Neural cell (in vitro differentiated cells): ENCODE data around the gene BCL2. TPM values are rescaled to one million over a fixed set of nuclear protein-coding genes. Genes with fewer than 3 reads are reported as not detected.

Experiments
- H2AFZ ChIP-seq: fragments of 200-600, 300-800 bp; sonication (generic), shearing (Covaris generic); 2 replicates; pipeline ENCODE4 v1.6.0; 2014; ENCODE audit warnings: low read depth, mild to moderate bottlenecking, antibody characterized with exemption, low read length, moderate library complexity
- H3F3A ChIP-seq: fragments of 200-600 bp; shearing (Covaris generic); 2 replicates; pipeline ENCODE4 v1.6.1; 2016; ENCODE audit warnings: mild to moderate bottlenecking, moderate library complexity, mixed read lengths, antibody characterized with exemption, low read length; ENCODE audit not compliant: insufficient read depth, poor library complexity, severe bottlenecking
- H3K27ac ChIP-seq: fragments of 200-600, 300-800 bp; sonication (generic), shearing (Covaris generic); 2 replicates; pipeline ENCODE4 v1.5.1; 2014; ENCODE audit warnings: mild to moderate bottlenecking, low read length, moderate library complexity
- H3K27me3 ChIP-seq: fragments of 300-800, 200-600 bp; sonication (generic), shearing (Covaris generic); 2 replicates; pipeline ENCODE4 v1.6.0; 2014; ENCODE audit warnings: mild to moderate bottlenecking, low read depth, low read length, moderate library complexity; ENCODE audit not compliant: insufficient read depth
- H3K36me3 ChIP-seq: fragments of 300-800, 200-600 bp; sonication (generic), shearing (Covaris generic); 2 replicates; pipeline ENCODE4 v1.5.1; 2014; ENCODE audit warnings: mild to moderate bottlenecking, antibody characterized with exemption, low read length, moderate library complexity; ENCODE audit not compliant: insufficient read depth
- H3K4me2 ChIP-seq: fragments of 300-800, 200-600 bp; sonication (generic), shearing (Covaris generic); 2 replicates; pipeline ENCODE4 v1.6.0; 2014; ENCODE audit warnings: mild to moderate bottlenecking, low read length
- H3K4me3 ChIP-seq: fragments of 300-800, 200-600 bp; sonication (generic), shearing (Covaris generic); 2 replicates; pipeline ENCODE4 v1.5.1; 2014; ENCODE audit warnings: mild to moderate bottlenecking, low read length, moderate library complexity
- H3K79me2 ChIP-seq: fragments of 200-600 bp; shearing (Covaris generic); replicated peaks from 2 replicates; pipeline ENCODE4 v1.6.0; 2014; ENCODE audit warnings: mild to moderate bottlenecking, low read length, moderate library complexity; ENCODE audit not compliant: insufficient read depth
- H3K9ac ChIP-seq: fragments of 300-800, 200-600 bp; sonication (generic), shearing (Covaris generic); 2 replicates; pipeline ENCODE4 v1.6.1; 2016; ENCODE audit warnings: mild to moderate bottlenecking, low read length, mixed read lengths
- H3K9me2 ChIP-seq: fragments of 200-600 bp; shearing (Covaris generic); 2 replicates; pipeline ENCODE4 v1.6.1; 2016; ENCODE audit warnings: mild to moderate bottlenecking, low read length, mixed read lengths; ENCODE audit not compliant: insufficient read depth
- H3K9me3 ChIP-seq: fragments of 200-600, 300-800 bp; sonication (generic), shearing (Covaris generic); 2 replicates; pipeline ENCODE4 v1.6.1; 2016; ENCODE audit warnings: mild to moderate bottlenecking, mixed run types, low read length, moderate library complexity, mixed read lengths
- H4K20me1 ChIP-seq: fragments of 200-600 bp; shearing (Covaris generic); 2 replicates; pipeline ENCODE4 v1.6.1; 2016; ENCODE audit warnings: mild to moderate bottlenecking, mixed run types; ENCODE audit not compliant: insufficient read depth
- EP300 ChIP-seq: fragments of 450-650 bp; conservative IDR thresholded peaks from 2 replicates; pipeline ENCODE4 v1.6.1; 2014; ENCODE audit warnings: antibody characterized with exemption, mild to moderate bottlenecking, moderate library complexity; ENCODE audit not compliant: poor library complexity, severe bottlenecking
- EZH2 ChIP-seq: fragments of 200-600, 300-800 bp; shearing (Covaris generic), sonication (generic); IDR thresholded peaks from 2 replicates; pipeline ENCODE4 v1.6.1; 2014; ENCODE audit warnings: antibody characterized with exemption, low read length, borderline replicate concordance, mild to moderate bottlenecking; ENCODE audit not compliant: insufficient read depth, poor library complexity, severe bottlenecking
- MXI1 ChIP-seq: fragments of 450-650 bp; conservative IDR thresholded peaks from 2 replicates; pipeline ENCODE4 v1.6.1; 2014; ENCODE audit warnings: antibody characterized with exemption, mild to moderate bottlenecking; ENCODE audit not compliant: poor library complexity, severe bottlenecking
- POLR2AphosphoS5 ChIP-seq: IDR thresholded peaks from 2 replicates; pipeline ENCODE4 v1.6.1; 2012
- RAD21 ChIP-seq: fragments of 450-650 bp; conservative IDR thresholded peaks from 2 replicates; pipeline ENCODE4 v1.6.1; 2014; ENCODE audit warnings: antibody characterized with exemption, mild to moderate bottlenecking, moderate library complexity
- REST ChIP-seq: IDR thresholded peaks from 2 replicates; pipeline ENCODE4 v1.6.1; 2012; ENCODE audit warnings: borderline replicate concordance
- SMC3 ChIP-seq: fragments of 450-650 bp; conservative IDR thresholded peaks from 2 replicates; pipeline ENCODE4 v1.6.1; 2014; ENCODE audit warnings: antibody characterized with exemption, mild to moderate bottlenecking, moderate library complexity; ENCODE audit not compliant: poor library complexity
- TAF1 ChIP-seq: IDR thresholded peaks from 2 replicates; pipeline ENCODE4 v1.6.1; 2012; ENCODE audit warnings: low read depth
- polyA plus RNA-seq: library from polyadenylated mRNA; depleted of rRNA; stranded (reverse); fragments of >200 nt; gene quantifications from 2 replicates; pipeline ENCODE4 v1.2.3, GENCODE V29; 2014
- TF ChIP-seq, protein P1 (sequence below): fragments of 450-650 bp; IDR thresholded peaks from 2 replicates; pipeline ENCODE4 v1.5.1; 2014; ENCODE audit warnings: antibody characterized with exemption, mild to moderate bottlenecking, moderate library complexity; ENCODE audit not compliant: poor library complexity, severe bottlenecking

BCL2 gene
- polyA plus RNA-seq, 1 donor from 2014 or later: 3.4 TPM

- H3K4me3 ChIP-seq: no peak overlapping the region
- H3K27ac ChIP-seq: no peak overlapping the region
- no peak for TF ChIP-seq REST
- TF ChIP-seq, protein P1, sequence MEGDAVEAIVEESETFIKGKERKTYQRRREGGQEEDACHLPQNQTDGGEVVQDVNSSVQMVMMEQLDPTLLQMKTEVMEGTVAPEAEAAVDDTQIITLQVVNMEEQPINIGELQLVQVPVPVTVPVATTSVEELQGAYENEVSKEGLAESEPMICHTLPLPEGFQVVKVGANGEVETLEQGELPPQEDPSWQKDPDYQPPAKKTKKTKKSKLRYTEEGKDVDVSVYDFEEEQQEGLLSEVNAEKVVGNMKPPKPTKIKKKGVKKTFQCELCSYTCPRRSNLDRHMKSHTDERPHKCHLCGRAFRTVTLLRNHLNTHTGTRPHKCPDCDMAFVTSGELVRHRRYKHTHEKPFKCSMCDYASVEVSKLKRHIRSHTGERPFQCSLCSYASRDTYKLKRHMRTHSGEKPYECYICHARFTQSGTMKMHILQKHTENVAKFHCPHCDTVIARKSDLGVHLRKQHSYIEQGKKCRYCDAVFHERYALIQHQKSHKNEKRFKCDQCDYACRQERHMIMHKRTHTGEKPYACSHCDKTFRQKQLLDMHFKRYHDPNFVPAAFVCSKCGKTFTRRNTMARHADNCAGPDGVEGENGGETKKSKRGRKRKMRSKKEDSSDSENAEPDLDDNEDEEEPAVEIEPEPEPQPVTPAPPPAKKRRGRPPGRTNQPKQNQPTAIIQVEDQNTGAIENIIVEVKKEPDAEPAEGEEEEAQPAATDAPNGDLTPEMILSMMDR: no peak
- TF ChIP-seq RAD21: no peak
- TF ChIP-seq EZH2: no peak
- no peak for TF ChIP-seq EP300
- no peak for TF ChIP-seq MXI1
- no peak for TF ChIP-seq SMC3
- no peak for TF ChIP-seq TAF1
- TF ChIP-seq POLR2AphosphoS5: no peak
Observed at GRCh38 chr18:63199743-63200241, 119.8 kb downstream of the BCL2 start.

DNA sequence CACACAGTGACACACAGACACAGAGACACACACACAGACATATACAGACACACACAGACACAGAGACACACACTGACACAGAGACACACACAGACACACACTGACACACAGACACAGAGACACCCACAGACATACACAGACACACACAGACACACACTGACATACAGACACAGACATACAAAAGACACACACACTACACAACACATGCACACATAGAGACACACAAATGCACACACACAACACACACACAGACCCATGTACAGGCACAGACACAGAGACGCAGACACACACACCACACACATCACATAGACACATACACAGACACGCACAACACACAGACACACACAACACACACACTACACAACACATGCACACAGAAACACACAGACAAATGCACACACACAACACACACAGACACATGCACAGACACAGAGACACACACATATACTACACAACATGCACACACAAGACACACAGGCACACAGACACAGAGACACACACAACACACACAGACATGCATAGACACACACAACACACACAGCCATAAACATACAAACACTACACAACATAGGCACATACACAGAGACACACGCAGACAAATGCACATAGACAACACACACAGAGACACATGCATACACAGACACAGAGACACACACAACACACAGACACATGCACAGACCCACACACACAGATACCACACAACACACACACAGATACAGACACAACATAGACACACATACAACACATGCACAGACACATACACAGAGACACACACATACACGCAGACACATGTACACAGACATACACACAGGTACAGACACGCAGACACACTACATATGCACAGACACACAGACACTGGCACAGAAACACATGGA lies 120.5 kb downstream of the BCL2 start:
- no peaks in the 10 kb centered on the region for H3K36me3 ChIP-seq
- no peak for TF ChIP-seq EP300
- no peak for TF ChIP-seq SMC3
- TF ChIP-seq RAD21: no peak
- no peak for TF ChIP-seq TAF1
- TF ChIP-seq MXI1: no peak
- TF ChIP-seq POLR2AphosphoS5: no peak
- TF ChIP-seq EZH2: no peak
- TF ChIP-seq, protein P1: no peak
- TF ChIP-seq REST: no peak
- no peak overlapping the region for H3K4me2 ChIP-seq
- no peaks in the 10 kb centered on the region for H4K20me1 ChIP-seq
- H3K9me3 ChIP-seq: no peaks in the 10 kb centered on the region
- no peaks in the 10 kb centered on the region for H3K27me3 ChIP-seq
- H3F3A ChIP-seq: no peaks in the 10 kb centered on the region
- no peaks in the 10 kb centered on the region for H3K9me2 ChIP-seq
- H3K27ac ChIP-seq: no peak overlapping the region
- no peak overlapping the region for H3K4me3 ChIP-seq
- no peaks in the 10 kb centered on the region for H3K79me2 ChIP-seq
- H3K9ac ChIP-seq: no peak overlapping the region
- H2AFZ ChIP-seq: no peak overlapping the region

More at GRCh38 chr18:63199743-63200241, 119.8 kb downstream of the BCL2 start:
- no peak overlapping the region for H2AFZ ChIP-seq
- no peaks in the 10 kb centered on the region for H4K20me1 ChIP-seq
- no peaks in the 10 kb centered on the region for H3K36me3 ChIP-seq
- H3K9ac ChIP-seq: no peak overlapping the region
- no peaks in the 10 kb centered on the region for H3K9me2 ChIP-seq
- H3K9me3 ChIP-seq: no peaks in the 10 kb centered on the region
- H3K4me2 ChIP-seq: no peak overlapping the region
- no peaks in the 10 kb centered on the region for H3K27me3 ChIP-seq
- H3K79me2 ChIP-seq: no peaks in the 10 kb centered on the region
- no peaks in the 10 kb centered on the region for H3F3A ChIP-seq
